Body of pancreas (tissue), 4 donors: Measurements from ENCODE around the gene NAXE. TPM values are rescaled to one million over a fixed set of nuclear protein-coding genes. Genes with fewer than 3 reads are reported as not detected.
"Not testable (repeated sequence)": the region's sequence is repeated elsewhere in the genome, so short reads cannot be mapped to it uniquely, and the experiment has no call there.

ENCODE experiments used
- ATAC-seq: fragments of 150-250 bp; one replicate; pipeline ENCODE4 v1.9.1; 2016
- DNase-seq, 4 donors: peaks; one replicate each; pipeline ENCODE4 v3.0.0-alpha.2; 2019
- H3K27ac ChIP-seq, 4 donors: fragments of 200-600 bp; sonication (generic); 1 replicate in 3 of 4; 2 replicates in 1 of 4; pipeline versions ENCODE4 v1.5.1 to v1.6.1; 2016 to 2019; ENCODE audit warnings: mild to moderate bottlenecking in 1 of 4, mixed read lengths in 1 of 4, moderate library complexity in 1 of 4
- H3K27me3 ChIP-seq, 2 donors: fragments of 200-600 bp; sonication (generic); one replicate each; pipeline ENCODE4 v1.6.0; 2016; ENCODE audit warnings: mild to moderate bottlenecking in 1 of 2
- H3K36me3 ChIP-seq, 2 donors: fragments of 200-600 bp; sonication (generic); replicated peaks in 1 of 2; 2 replicates each; pipeline ENCODE4 v1.5.1; 2016; ENCODE audit warnings: low read depth in 2 of 2; ENCODE audit not compliant: insufficient read depth in 1 of 2
- H3K4me1 ChIP-seq: fragments of 200-600 bp; sonication (generic); one replicate; pipeline ENCODE4 v1.6.0; 2016
- H3K4me3 ChIP-seq, 2 donors: fragments of 200-600 bp; sonication (generic); 1 replicate in 1 of 2; 2 replicates in 1 of 2; pipeline ENCODE4 v1.5.1; 2016 to 2019
- H3K9me3 ChIP-seq, 3 donors: fragments of 200-600 bp; sonication (generic); 1 replicate in 2 of 3; 2 replicates in 1 of 3; pipeline ENCODE4 v1.5.1; 2016
- POLR2A ChIP-seq, 3 donors: fragments of 450-650 bp; IDR thresholded peaks; one replicate each; pipeline ENCODE4 v1.6.1; 2016; ENCODE audit warnings: antibody characterized with exemption in 3 of 3, mild to moderate bottlenecking in 2 of 3
- WGBS, 2 donors: methylation state at CpG; one replicate each; pipeline ENCODE4 v1.1.5; 2017; 5-methylcytosine and 5-hydroxymethylcytosine counted together
- intact Hi-C: fragments of 100-400 bp; cut with DNase I; formaldehyde crosslinking; loops from one replicate; pipeline ENCODE4 v1.15.1; 2023
- total RNA-seq, 2 donors: library from RNA; depleted of rRNA; stranded (reverse); fragments of >200 nt; gene quantifications; one replicate each; pipeline ENCODE4 v1.1.0, GENCODE V29; 2016
- TF ChIP-seq, protein P1 (sequence below), 7 experiments: fragments of 450-650 bp in 4 of 7; fragments of 200-600 bp in 3 of 7; sonication (generic) in 3 of 7; IDR thresholded peaks; one replicate each; pipeline ENCODE4 v1.5.1; 2016 to 2019; ENCODE audit warnings: antibody characterized with exemption in 7 of 7

Gene NAXE
- total RNA-seq, 2 donors from 2014 or later = 46.1 to 62.8 TPM

DNA sequence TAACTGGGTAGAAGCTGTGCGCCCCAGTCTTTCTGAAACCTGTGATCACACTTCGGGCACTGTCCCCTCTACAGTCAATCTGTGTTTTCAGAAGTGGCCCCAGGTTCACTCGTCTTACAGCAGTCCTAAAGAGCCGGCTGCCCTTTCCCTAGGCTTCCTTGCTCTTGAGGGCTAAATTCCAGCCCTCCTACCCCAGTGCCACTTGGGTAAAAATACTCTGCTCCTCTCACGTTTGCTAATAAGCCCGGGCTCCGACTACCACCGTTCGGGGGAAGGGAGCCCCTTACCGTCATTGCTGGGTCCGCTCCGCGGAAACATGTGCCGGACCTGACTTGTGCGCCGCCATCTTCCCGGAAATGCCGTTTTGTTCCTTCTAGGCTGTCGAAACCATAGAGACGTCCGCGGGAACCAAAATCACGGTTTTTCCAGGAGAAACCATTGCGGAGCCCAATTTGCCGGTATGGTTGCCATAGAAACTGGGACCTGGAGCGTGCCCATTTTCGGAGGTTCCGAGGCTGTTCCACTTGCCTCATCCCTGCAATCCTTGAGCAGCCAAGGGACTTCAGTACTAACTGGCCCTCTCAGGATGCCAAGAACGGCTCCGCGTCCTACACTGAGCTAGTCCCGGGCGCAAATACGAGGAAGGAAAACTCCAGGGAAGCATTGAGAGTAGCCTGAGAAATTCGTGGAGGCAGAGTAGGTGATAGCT lies 9.7 kb downstream of the NAXE start, which contains the start of gene GPATCH4:
TSS of gene GPATCH4 (minus strand) at position 358 of the 709 bp plus-strand sequence.
- DNase-seq (peak; percentile 70 to 83 (median 78)), ATAC-seq (peak; percentile 88)
- 0% methylated on average over 21 to 35 of the region's 35 CpGs for WGBS, 2 donors
- peaks cover 24% of the 10 kb centered on the region for H3K4me1 ChIP-seq
- TF ChIP-seq POLR2A (IDR thresholded peaks at IDR 0.05) = peak in 2 of 3 donors; percentile 66 to 80
- TF ChIP-seq, protein P1, sequence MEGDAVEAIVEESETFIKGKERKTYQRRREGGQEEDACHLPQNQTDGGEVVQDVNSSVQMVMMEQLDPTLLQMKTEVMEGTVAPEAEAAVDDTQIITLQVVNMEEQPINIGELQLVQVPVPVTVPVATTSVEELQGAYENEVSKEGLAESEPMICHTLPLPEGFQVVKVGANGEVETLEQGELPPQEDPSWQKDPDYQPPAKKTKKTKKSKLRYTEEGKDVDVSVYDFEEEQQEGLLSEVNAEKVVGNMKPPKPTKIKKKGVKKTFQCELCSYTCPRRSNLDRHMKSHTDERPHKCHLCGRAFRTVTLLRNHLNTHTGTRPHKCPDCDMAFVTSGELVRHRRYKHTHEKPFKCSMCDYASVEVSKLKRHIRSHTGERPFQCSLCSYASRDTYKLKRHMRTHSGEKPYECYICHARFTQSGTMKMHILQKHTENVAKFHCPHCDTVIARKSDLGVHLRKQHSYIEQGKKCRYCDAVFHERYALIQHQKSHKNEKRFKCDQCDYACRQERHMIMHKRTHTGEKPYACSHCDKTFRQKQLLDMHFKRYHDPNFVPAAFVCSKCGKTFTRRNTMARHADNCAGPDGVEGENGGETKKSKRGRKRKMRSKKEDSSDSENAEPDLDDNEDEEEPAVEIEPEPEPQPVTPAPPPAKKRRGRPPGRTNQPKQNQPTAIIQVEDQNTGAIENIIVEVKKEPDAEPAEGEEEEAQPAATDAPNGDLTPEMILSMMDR (IDR thresholded peaks at IDR 0.05) = no peak
- peaks cover 0 to 7% of the 10 kb centered on the region in 2 donors for H3K36me3 ChIP-seq
- intact Hi-C loops = no loop called here
- peak within 1 kb of the TSS; percentile 20 to 77 (median 60) for H3K27ac ChIP-seq
- H3K4me3 ChIP-seq = peak within 1 kb of the TSS; percentile 61 to 97
- no peaks in the 10 kb centered on the region for H3K9me3 ChIP-seq
- H3K27me3 ChIP-seq = no peaks in the 10 kb centered on the region

DNA sequence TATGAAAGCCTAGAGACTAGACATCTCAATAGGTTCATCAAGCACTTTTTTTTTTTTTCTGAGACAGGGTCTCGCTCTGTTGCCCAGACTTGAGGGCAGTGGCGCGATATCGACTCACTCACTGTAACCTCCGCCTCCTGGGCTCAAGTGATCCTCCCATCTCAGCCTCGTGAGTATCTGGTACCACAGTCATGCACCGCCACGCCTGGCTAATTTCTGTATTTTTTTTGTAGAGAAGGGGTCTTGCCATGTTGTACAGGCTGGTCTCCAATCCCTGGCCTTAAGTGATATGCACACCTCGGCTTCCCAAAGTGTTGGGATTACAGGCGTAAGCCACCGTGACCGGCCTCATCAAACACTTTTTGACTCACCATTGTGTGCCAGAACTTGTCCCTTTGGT lies 10.3 kb downstream of the NAXE start:
- Histone ChIP-seq H3K27me3 (no peaks in the 10 kb centered on the region), H3K9me3 (no peaks in the 10 kb centered on the region), H3K4me1 (peaks cover 24% of the 10 kb centered on the region), H3K36me3 (peaks cover 0 to 7% of the 10 kb centered on the region in 2 donors), H3K27ac (peak overlapping the region; percentile 20 to 77 (median 60)), H3K4me3 (peak overlapping the region; percentile 61 to 97)
- TF ChIP-seq, protein P1 (IDR thresholded peaks at IDR 0.05) = no peak
- no peak for TF ChIP-seq POLR2A (IDR thresholded peaks at IDR 0.05)
- DNase-seq (no peak), ATAC-seq (no peak)
- intact Hi-C loops = no loop called here
- WGBS, 2 donors = 73 to 78% methylated on average over 12 of the region's 12 CpGs

DNA sequence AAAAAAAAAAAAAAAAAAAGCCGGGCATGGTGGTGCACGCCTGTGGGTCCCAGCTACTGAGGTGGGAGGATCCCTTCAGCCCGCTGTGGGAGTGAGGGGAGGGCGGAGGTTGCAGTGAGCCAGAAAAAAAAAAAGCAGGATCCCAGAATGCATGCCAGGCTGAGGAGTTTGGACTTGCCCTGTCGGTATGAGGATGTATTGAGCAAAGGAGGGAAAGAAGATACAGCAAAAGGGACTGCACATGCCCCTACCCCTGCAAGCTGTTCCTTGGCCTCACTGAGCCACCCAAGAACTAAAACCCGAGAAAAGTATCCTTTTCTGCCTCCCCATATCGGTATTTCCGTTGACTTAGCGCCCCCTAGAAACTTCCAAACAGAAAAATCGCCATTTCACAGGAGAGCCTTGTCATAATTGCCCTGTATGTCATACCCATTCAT lies 11.0 kb downstream of the NAXE start:
- no peak overlapping the region for H3K27ac ChIP-seq
- H3K27me3 ChIP-seq = no peaks in the 10 kb centered on the region
- intact Hi-C loops = no loop called here
- no peak for TF ChIP-seq POLR2A (IDR thresholded peaks at IDR 0.05)
- TF ChIP-seq, protein P1 (IDR thresholded peaks at IDR 0.05) = peak in 3 of 7 experiments; percentile 14 to 27 (median 22)
- 29 to 31% methylated on average over 10 of the region's 10 CpGs for WGBS, 2 donors
- no peaks in the 10 kb centered on the region for H3K9me3 ChIP-seq
- DNase-seq = no peak
- H3K4me3 ChIP-seq = no peak overlapping the region
- ATAC-seq = no peak
- peaks cover 0 to 4% of the 10 kb centered on the region in 2 donors for H3K36me3 ChIP-seq
- peaks cover 24% of the 10 kb centered on the region for H3K4me1 ChIP-seq

DNA sequence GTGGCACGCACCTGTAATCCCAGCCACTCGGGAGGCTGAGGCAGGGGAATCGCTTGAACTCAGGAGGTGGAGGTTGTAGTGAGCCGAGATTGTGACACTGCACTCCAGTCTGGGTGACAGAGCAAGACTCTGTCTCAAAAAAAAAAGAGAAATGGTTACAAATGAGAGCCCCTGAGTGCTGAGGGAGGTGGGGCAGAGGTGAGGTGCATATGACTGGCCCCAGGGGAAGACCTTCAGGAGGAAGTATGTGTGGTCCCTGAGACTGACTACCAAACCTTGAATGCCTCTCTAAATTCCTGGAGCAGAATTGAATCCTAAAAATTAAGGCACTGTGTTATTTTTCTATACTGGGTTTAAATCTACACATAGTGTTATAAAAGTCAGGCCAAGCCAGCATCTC lies 15.8 kb downstream of the NAXE start:
- DNase-seq, H3K9me3 ChIP-seq, H3K4me1 ChIP-seq, H3K27ac ChIP-seq, H3K4me3 ChIP-seq, ATAC-seq, H3K36me3 ChIP-seq, H3K27me3 ChIP-seq, intact Hi-C loops: not testable (repeated sequence)
- 72 to 79% methylated on average over 4 of the region's 4 CpGs for WGBS, 2 donors

DNA sequence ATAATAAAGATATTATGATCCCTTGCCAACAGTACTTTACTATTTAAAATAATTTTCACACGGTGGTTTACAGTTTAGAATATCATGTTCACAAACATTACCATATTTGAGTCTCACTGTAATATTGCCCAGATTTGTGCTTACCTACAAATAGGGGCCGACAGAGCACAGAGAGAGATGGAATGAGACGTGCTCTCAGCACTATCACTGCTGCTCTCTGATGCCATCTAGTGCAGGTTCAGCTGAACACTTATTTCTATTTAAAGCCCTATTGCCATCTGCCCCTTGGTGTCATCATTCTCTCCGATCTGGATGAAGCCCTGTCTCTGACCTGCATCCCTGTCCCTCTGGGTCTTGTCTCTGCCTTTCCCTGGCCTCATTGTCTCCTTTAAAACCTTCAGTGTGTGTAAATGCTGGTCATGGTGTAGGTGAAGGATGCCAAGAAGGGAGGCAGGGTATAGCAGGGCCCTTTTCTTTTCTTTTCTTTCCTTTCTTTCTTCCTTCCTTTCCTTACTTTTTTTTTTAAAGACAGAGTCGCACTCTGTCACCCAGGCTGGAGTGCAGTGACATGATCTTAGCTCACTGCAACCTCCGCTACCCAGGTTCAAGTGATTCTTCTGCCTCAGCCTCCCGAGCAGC lies 16.6 kb downstream of the NAXE start:
- no peaks in the 10 kb centered on the region for H3K27me3 ChIP-seq
- TF ChIP-seq, protein P1 (IDR thresholded peaks at IDR 0.05) = peak; percentile 29 to 86 (median 78)
- no peak for TF ChIP-seq POLR2A (IDR thresholded peaks at IDR 0.05)
- ATAC-seq (peak; percentile 83), DNase-seq (peak; percentile 54 to 72 (median 60))
- H3K4me3 ChIP-seq = no peak overlapping the region
- no peaks in the 10 kb centered on the region for H3K36me3 ChIP-seq
- 21 to 26% methylated on average over 7 of the region's 7 CpGs for WGBS, 2 donors
- no peak overlapping the region for H3K27ac ChIP-seq
- no peaks in the 10 kb centered on the region for H3K4me1 ChIP-seq
- intact Hi-C loops = no loop called here
- H3K9me3 ChIP-seq = no peaks in the 10 kb centered on the region
